ENCODE data around the gene RRP9. TPM values are rescaled to one million over a fixed set of nuclear protein-coding genes. Genes with fewer than 3 reads are reported as not detected.

The RRP9 gene
- total and polyA plus RNA-seq, 2 donors (not counting 1 experiment from before 2014, with no cell fraction given) = 16.7 to 21.9 TPM

DNA sequence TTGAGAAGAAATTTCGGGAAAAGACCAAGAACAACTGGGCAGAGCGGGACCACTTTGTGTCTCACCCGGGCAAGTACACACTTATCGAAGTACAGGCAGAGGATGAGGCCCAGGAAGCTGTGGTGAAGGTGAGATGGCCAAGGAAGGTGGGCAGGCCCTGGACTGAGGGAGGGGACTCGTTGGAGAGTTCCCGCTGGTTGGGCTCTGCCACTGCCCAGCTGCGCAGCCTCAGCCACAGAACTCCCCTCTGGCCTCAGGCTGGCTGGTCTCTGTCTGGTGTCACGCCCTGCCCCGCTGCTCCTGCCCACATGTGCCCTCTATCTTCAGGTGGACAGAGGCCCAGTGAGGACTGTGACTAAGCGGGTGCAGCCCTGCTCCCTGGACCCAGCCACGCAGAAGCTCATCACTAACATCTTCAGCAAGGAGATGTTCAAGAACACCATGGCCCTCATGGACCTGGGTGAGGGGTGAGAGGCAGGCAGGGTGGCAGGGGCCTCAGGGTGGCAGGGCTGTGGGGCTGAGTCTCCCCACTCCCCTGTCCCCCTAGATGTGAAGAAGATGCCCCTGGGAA is 2.8 kb upstream of the RRP9 start:
- intact Hi-C loops (cut with micrococcal nuclease) = loop anchor here (5.0 kb wide), 2 partner anchors 262 to 557 kb away; partner anchors contain the start of gene MANF
- H3K9me3 Mint-ChIP-seq (ENCODE audit: insufficient read depth) = no peaks in the 10 kb centered on the region
- TF ChIP-seq EZH2 (IDR thresholded peaks at IDR 0.05; ENCODE audit: borderline replicate concordance, insufficient read depth, low read depth, low read length, poor library complexity, severe bottlenecking) (no peak), CTCF (IDR thresholded peaks at IDR 0.05) (no peak)
- Histone ChIP-seq H3K4me2 (replicated peaks; ENCODE audit: low read depth, low read length, poor library complexity, severe bottlenecking) (no peak overlapping the region), H3K79me2 (ENCODE audit: control insufficient read depth, insufficient read depth, low read length) (peaks cover 15% of the 10 kb centered on the region), H3K4me3 (ENCODE audit: control extremely low read depth in 1 of 5, extremely low read depth in 1 of 5, insufficient read depth in 1 of 5, low read depth in 2 of 5, low read length in 4 of 5) (no peak overlapping the region), H4K20me1 (ENCODE audit: control insufficient read depth, insufficient read depth, low read length, poor library complexity, severe bottlenecking) (no peaks in the 10 kb centered on the region), H3K27ac (ENCODE audit: low read length in 2 of 2) (no peak overlapping the region), H3K9ac (ENCODE audit: low read length) (no peak overlapping the region), H3K4me1 (ENCODE audit: control insufficient read depth in 2 of 2, insufficient read depth in 2 of 2, low read length in 2 of 2) (peaks cover 22 to 26% of the 10 kb centered on the region in 2 donors), H2AFZ (ENCODE audit: insufficient read depth, low read depth, low read length, poor library complexity, severe bottlenecking) (no peak overlapping the region), H3K27me3 (replicated peaks in 1 of 4; ENCODE audit: control extremely low read depth in 1 of 4, control insufficient read depth in 3 of 4, insufficient read depth in 4 of 4, low read length in 3 of 4) (no peaks in the 10 kb centered on the region), H3K9me3 (ENCODE audit: control extremely low read depth in 1 of 3, control insufficient read depth in 2 of 3, insufficient read depth in 1 of 3, low read length in 2 of 3) (no peaks in the 10 kb centered on the region), H3K36me3 (replicated peaks in 1 of 2; ENCODE audit: control extremely low read depth in 1 of 2, control insufficient read depth in 1 of 2, extremely low read depth in 1 of 2, insufficient read depth in 2 of 2, low read length in 1 of 2) (peaks cover 0 to 3% of the 10 kb centered on the region in 2 experiments)
- peak overlapping the region; percentile 15 for H3K27ac Mint-ChIP-seq
- ATAC-seq (ENCODE audit: low read depth) (no peak), DNase-seq (no peak)
- CTCF ChIA-PET = interaction anchor here (0.8 to 1.4 kb wide), 2 partner anchors 29 to 216 kb away, joined by 3 to 4 read pairs; partner anchors contain the start of gene ABHD14B
- no peak overlapping the region for H3K4me3 Mint-ChIP-seq
- POLR2A ChIA-PET = no interaction called here
- WGBS (ENCODE audit: insufficient coverage) = 97% methylated on average over 11 of the region's 11 CpGs
- H3K27me3 Mint-ChIP-seq = no peaks in the 10 kb centered on the region
- H3K4me1 Mint-ChIP-seq = peaks cover 31% of the 10 kb centered on the region

Data from B cell (primary cell).